Right renal pelvis (tissue), 4 donors: ENCODE measurements around the gene TMEM156. TPM values are rescaled to one million over a fixed set of nuclear protein-coding genes. Genes with fewer than 3 reads are reported as not detected.

ENCODE experiments used
- DNase-seq, 4 donors: peaks; one replicate each; pipeline ENCODE4 v3.0.0-alpha.2; 2013; ENCODE audit warnings: low read depth in 4 of 4, low spot score in 3 of 4, missing footprints in 1 of 4
- polyA plus RNA-seq, 4 donors: library from polyadenylated mRNA; unstranded; fragments of 120-200 nt; gene quantifications; one replicate each; pipeline ENCODE4 v1.2.1, GENCODE V29; 2013; ENCODE audit not compliant: insufficient read length in 4 of 4

Gene TMEM156, protein sequence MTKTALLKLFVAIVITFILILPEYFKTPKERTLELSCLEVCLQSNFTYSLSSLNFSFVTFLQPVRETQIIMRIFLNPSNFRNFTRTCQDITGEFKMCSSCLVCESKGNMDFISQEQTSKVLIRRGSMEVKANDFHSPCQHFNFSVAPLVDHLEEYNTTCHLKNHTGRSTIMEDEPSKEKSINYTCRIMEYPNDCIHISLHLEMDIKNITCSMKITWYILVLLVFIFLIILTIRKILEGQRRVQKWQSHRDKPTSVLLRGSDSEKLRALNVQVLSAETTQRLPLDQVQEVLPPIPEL
- polyA plus RNA-seq = 1 to 10 TPM; 3.5 to 4.8 (median 4.0) TPM

DNA sequence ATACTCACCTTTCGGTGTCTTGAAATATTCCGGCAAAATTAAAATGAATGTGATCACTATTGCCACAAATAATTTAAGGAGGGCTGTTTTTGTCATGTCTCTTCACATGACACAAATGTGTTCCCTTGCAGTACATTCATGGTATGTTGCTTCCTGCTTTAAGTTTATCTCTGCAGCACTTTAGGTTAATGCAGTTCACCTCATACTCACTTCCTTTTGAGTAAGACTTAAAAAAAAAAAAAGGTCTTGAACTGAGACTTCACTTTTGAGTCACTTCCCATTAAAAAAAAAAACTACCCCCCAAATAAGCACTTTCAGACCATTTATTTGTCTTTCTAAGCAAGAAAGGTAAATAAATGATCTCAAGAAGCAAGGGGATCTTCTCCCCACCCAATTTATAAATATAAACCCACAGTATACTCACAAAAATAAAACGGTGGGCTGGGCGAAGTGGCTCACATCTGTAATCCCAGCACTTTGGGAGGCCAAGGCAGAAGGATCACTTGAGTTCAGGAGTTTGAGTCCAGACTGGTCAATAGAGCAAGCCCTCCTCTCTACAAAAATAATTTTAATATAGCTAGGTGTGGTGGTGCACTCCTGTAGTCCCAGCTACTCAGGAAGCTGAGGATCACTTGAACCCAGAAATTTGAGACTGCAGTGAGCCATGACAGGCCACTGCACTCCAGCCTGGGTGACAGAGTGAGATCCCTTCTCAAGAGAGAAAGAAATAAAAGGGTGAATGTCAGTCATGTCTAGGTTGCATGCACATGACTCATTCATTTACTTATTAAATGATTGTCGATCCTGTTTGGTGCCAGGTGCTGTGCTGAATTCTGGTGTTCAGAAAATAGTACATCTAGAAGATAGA lies at the start of gene TMEM156:
TMEM156 (minus strand) TSS at position 192 of the 868 bp plus-strand sequence; CDS start at position 96, 96 bp downstream.
- DNase-seq = no peak

DNA sequence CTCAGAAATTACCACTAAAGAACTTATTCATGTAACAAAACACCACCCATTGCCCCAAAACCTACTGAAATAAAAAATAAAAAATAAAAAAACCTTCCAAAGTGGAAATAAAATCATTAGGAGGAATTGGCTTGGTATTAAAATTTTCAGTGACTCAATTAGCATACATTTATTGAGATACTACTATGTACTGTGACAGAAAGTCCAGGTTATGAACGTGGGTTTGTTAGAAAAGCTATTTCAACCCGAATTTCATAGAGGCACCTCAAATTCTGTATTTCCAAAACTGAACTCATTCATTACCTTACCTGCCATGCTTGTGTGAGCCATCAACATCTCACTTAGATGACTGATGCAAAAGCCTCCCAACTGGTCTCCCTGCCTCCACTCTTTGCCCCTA lies 46.6 kb upstream of the TMEM156 start:
- no peak for DNase-seq

DNA sequence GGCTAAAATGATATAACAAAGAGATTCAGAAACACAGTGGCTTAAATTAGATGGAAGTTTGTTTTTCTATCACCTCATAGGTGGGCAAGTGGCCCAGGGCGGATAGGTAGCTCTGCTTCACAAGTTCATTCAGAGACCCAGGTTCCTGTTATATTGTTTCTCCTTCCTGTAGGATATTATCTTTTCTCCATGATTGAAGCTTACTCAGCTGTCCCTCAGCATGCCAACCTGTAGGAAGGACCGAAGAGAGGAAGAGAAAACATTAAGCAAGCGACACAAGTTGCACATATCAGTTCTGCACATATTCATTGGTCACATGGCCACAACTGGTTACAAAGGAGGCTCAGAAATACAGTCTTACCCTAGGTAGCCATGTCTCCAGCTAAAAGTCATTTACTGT lies 36.7 kb upstream of the TMEM156 start:
- DNase-seq = no peak

DNA sequence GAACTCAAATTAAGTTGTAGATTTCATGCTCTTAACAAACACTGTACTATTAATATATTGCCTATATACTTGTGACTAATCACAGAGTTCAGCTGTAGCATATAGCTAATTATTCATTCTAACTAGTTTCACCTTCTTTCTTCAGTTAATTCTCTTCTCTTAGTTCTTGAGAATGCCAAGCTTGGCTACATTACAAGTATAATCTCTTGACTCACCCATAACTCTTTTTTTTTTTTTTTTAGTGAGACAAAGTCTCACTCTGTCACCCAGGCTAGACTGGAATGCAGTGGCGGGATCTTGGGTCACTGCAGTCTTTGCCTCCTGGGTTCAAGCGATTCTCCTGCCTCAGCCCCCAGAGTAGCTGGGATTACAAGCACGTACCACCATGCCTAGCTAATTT lies 35.2 kb upstream of the TMEM156 start:
- DNase-seq = no peak

DNA sequence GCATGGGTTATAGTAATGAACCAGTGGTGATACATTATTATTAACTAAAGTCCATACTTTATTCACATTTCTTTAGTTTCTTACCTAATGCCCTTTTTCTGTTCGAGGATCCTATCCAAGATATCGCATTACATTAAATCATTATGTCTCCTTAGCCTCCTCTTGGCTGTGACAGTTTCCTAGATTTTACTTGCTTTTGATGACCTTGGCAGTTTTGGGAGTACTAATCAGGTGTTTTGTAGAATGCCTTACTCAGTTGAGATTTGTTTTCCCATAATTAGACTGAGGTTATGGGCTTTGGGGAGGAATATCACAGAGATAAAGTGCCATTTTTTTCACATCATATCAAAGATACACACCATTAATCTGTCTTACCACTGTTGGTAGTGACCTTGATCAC lies 34.8 kb upstream of the TMEM156 start:
- no peak for DNase-seq

DNA sequence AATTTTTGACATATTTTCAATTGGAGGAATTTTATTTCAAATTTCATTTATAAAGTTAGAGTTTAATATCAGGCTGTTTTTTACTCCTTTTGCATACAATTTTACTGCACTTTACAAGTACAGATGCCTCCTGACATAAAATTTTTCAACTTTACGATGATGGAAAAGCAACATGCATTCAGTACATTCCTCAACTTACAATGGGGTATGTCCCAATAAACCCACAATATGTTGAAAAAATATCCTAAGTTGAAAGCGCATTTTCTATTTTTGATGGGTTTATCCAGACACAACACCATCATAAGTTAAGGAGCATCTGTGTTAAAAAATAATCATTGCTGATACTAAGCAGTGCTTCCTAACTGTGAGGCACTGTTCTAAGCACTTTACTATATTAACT lies 34.2 kb upstream of the TMEM156 start:
- no peak for DNase-seq

DNA sequence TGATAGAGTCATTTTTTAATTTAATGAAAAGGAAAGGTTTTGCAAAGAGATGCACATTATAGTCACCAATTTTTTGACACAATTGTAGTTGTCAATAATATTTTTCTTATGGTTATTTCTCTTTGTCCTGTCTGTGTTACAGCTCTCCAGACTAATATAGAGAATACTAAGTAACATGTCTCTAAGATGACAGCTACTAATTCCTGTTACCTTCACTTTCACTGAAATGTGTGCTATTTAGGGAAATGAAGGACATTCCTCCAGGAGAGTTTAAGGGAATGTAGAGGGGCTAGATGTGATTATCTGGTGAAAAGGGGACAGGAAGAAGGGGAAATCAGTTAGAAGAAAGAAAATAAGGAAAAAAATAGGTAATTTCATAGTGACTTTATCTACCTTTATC lies 31.2 kb upstream of the TMEM156 start:
- DNase-seq = no peak

DNA sequence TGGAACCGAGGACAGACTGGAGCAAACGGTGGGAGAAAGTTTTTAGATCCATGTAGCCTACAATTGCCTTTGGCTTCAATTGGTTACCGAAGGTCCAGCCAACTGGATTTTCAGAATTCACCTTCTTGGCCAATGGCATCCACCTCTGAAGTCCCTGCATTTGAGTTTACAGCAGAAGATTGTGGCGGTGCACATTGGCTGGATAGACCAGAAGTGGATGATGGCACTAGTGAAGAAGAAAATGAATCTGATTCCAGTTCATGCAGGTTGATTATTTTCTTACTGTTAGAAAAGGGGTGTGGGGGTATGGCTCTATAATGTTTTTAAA lies 30.5 kb upstream of the TMEM156 start:
- no peak for DNase-seq

DNA sequence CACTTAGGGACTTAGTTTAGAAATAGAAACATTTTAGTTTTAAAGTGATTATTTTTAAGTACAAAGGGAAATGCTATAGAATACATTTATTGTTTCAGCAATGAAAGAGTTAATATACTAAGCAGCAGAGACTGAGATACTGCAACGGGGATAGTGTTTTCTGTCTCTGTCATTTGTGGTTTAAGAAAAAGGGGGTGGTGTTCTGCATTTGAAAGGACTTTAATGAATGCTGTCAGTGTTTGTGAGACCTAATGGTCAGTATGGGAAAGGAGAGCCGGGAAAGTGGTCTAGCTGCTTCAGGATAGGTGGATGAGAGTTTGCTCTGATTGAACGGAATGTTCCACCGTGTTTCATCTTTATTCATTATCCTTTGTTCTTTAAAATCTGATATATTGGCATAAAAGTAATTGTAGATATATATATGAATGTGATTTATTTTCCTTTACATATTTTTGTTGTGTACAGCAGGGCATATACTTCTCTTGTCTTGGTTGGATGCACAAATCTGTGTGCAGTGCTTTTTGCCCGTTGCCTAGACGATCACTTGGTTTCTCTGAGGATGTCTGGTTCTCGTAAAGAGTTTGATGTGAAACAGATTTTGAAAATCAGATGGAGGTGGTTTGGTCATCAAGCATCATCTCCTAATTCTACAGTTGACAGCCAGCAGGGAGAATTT lies 30.0 kb upstream of the TMEM156 start, which contains the start of gene KLHL5:
KLHL5 (plus strand) TSS at position 139 of the 676 bp plus-strand sequence; CDS start at position 560, 421 bp downstream.
- DNase-seq = no peak

DNA sequence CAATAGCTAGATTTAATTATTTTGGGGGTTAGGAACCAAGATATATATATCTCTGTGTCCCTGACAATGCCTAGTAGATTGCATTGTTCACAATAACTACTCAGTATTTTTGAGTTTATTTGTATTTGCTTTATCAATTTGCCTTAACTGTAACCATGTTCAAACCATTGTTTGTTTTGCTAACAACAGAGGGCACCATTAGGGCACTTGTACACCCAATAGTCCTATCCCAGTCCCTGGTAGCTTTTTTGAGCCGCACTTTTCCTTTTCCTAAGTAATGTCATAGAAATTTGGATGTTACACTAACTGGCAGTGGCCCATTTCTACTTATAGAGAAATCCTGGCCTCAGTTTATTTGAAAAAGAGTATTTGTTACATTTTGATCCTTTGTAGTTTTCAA lies 29.2 kb upstream of the TMEM156 start:
- no peak for DNase-seq

DNA sequence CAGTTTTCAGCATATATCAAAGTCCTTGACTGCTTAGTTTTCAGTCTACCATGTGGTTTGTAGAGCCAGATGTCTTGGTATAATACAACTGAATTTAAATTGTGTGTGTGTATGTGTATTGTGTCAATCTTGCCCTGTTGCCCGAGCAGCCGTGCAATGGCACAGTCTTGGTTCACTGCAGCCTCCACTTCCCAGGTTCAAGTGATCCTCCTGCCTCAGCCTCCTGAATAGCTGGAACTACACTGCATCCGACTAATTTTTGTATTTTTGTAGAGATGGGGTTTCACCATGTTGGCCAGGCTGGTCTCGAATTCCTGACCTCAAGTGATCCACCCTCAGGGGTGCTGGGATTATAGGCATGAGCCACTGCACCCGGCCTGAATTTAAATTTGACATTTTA lies 23.8 kb upstream of the TMEM156 start:
- DNase-seq = no peak

DNA sequence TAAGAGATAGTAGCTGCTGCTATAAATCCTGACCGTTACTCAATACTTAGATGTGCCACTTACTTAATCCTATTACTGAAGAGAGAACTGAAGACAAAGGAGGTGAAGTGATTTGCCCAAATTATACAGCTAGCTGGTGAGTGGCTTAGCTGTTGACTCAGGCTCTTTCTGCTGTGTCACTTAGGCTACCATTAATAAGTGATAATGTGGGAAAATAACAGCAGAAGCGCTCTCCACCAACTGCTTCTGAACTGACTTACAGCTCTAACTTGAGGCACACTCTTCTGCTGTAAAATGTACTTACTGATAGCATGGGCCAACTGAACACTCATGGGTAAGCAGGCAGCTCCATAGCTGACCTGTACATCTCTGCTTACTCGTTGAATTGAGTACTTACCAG lies 22.3 kb upstream of the TMEM156 start:
- no peak for DNase-seq

DNA sequence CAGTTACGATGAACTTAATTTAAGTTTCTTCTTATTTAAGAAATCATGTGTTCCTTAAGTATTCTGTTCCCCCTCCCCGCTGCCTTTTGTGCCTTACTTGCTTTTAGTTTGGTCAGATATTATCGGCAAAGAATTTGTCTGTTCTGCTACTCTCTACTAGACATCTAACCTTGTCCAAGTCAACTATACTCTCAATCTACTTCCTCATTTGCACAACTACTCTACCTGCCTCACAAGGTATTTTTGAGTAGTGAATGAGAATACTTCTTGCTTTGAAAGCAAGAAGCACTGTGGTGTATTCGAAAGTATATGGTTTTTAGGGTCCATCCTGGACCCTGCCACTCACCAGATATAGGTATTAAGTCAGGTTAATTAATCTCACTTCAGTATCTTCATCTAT lies 21.8 kb upstream of the TMEM156 start:
- DNase-seq = no peak

DNA sequence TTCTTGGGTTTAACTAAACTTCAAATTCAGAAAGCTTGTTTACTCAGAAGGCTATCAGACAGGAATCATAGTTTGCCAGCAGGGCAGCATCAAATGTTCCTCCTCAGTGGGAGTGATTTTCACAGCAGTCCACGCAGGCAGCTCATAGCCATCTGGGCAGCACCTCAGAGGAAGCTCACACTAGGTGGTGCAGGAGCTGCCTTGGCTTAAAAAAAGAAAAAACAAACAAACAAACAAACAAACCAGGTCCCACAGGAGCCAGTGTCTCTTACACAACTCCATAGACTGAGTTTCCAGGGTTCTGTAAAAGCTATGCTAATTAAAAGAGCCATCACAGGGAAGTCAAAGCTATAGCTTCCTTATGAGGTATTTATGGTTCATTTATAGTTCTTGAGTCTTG lies 19.3 kb upstream of the TMEM156 start:
- no peak for DNase-seq

DNA sequence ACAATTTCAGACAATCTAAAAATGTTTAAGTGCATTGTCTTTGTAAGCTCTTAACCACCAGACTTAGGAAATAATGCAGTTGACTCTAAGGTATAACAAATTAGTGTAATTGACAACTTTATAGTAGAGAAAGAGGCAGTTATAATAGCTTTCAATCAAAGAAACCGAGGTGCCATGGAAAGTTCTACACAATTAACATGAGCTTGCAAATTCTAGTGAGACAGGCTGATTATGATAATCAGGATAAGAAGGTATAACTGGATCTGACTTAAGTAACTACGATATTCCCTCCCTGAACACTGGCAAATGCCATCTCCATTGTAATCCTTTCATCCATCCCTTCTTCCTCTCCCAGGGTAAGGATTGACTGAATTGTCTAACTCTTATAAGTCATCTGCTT lies 18.4 kb upstream of the TMEM156 start:
- no peak for DNase-seq

DNA sequence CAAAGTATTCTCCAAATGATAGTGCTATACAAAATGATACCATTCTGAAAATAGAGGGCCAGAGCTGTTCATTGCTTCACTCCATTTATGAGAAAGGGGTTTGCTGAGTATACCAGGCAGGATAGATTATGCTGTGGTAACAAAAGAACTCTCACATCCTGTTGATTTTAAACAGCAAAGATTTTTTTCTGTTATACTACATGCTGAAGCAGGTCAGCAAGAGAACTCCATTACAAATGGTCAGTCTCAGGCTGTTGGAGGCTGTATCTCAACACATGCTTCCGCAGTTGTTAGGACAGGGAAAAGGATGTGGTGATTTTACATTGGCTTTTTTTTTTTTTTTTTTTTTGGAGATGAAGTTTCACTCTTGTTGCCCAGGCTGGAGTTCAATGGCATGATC lies 16.1 kb upstream of the TMEM156 start:
- no peak for DNase-seq

DNA sequence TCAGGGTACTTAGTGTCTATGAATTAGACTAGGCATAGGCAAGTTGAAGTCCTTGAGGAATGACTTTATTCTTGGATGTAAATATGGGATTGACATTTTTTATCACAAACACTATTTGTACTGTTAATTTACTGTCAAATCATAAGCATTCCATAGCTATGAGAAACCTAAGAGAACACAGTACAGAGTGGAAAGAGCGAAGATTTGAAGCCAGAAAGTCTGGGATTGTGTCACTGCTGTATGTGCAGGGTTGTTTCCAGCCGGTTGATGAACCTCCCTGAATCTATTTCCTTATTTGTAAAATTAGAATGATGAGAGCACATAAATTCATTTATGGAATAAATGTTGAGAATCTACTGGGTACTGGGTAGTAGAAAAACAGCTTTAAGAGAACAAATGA lies 15.5 kb upstream of the TMEM156 start:
- no peak for DNase-seq

DNA sequence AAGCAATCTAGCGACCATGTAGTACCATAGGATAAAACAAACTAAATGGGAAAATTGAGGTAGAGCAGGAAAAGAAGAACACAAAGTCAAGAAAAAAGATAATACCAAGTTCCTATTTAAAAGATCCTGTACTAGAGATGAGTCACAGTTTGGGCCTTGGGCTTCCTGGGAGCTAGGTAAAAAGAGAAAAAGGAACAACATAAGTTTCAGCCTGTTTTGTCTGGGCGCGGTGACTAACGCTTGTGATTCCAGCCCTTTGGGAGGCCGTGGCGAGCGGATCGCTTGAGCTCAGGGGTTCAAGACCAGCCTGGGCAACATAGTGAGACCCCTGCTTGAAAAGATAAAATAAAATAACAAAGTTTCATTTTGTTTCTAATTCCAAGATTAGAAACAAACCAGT lies 14.0 kb upstream of the TMEM156 start:
- DNase-seq = no peak

DNA sequence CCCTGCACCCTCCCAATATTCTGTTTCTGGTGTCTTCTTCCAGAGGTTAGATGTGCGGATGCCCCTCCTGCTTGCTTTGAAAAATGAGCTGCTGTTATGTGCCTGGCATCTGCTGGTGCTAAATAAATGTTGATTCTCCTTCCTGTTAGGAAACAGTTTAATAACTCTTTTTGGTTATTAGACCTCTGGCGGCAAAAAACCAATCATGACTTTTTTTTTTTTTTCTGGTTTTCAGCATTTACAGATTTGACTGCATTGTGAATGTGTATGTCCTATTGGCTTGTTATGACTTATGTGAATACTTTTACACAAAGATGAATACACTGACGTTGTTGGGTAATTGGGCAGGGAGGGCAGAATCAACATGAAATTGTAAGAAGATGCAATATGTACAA lies 13.6 kb upstream of the TMEM156 start:
- DNase-seq = no peak

DNA sequence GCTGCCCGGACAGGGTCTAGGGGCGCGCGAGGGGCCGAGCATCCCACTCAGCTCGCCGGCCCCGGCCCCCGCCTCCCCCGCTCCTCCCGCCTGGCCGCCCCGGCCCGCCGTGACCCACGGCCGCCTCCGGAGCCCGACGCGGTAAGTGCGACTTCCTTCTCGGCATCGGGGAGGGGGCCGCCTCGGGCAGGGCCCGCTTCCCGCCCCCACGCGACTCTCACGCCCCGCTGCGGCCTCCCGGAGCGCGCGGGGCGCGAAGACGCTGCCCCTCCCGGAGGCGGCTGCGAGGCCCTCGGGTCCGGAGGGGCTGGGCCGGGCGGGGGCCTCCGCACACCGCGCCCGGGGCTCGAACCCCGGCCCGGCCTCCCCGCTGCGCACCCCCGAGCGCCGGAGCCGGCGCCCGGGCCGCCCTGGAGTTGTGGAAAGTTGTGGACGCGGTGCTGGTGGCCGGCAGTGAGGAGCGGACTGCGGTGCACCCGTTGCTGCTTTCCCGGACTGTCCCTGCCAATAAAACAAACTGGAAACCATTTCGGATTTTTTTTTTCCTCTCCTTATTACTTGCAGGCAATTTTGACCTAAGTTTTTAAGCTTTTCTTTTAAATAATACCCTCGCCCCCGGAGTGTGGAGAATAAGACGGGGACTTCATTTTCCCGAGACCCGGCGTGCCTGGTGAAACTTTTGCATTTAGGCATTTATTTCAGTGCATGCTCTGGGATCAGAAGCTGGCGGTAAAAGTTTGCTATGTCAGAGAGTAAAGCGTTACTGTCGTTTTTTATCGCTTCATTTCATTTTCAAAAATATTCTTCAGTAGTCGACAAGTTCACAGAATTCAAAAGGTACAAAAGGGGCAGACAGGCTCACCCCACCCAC lies 13.0 kb upstream of the TMEM156 start:
- DNase-seq = peak in 1 of 4 donors; percentile 32
